NOMO-1 treated with DMSO at 0.1 percent for 48 hours (cell line): ENCODE measurements around the gene CGNL1.
A peak's percentile ranks its signal among the peaks of the same experiment; 100 is the strongest.

Experiments used
- DNase-seq: peaks from one replicate; lab custom pipeline; 2025; ENCODE audit not compliant: unreplicated experiment; lab: John Stamatoyannopoulos, UW

The CGNL1 gene

DNA sequence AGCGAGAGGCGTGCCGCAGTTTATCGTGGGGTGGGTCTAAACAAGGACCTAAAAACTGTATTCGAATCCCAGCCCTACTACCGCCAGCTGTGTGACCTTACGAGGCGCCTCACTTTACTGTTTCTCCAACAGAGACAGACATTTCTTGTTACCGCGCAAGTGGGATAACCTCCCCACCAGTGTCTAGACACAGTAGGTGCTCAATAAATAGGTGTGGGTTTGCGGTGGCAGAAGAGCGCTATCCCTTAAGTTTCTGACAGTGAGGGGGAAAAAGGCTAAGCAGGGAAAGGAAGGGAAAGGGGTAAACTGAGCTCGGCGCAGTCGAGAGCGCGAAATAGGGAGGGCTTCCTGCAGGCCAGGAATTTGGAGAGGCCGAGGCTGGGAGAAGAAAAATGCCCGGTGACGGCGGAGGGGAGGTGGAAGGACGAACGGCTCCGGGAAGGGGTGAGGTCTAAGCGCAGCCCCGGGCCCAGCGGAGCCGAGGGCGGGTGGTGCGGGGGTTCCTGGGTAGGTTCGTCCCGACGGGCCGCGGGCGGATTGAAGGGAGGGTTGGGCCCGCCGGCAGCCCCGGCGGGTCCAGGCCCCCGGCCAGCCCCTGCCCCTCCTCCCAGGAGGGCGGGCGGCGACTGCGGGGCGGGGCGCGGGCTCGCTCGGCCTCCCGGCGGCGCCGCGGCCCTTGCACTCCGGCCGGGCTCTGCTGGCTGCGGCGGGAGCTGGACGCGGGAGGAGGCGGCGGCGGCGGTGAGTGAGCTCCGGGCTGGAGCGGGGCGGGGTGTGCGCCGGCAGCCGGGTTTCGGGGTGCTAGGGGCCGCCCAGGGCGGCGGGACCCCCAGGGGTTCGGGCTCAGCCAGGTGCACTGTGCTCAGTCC, at the start of gene CGNL1:
Gene CGNL1 (plus strand): TSS at position 679 of the 869 bp plus-strand sequence. CDS start 61,495 bp downstream, outside the sequence.
- no peak for DNase-seq

GRCh38 chr15:57327985-57328471, 48.3 kb upstream of the CGNL1 start:
- DNase-seq = no peak

DNA sequence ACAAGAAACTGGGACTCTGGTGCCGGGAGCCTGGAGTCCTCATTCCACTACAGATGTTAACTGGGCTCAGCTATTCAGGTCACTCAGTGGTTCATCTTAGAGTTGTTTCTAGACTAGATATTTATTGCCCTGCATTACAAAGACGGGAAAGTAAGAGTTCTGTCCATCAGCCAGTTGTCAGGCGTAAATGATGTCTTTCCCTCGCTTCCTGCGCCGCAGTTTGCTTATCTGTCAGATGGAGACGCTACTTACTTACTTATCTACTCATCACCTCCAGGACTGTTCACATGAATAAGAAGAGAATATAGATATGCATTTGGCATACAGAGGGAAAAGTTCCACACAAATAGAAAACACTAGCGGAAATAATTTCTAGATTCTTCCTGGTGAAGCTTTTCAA, 47.8 kb upstream of the CGNL1 start:
- DNase-seq = no peak

DNA sequence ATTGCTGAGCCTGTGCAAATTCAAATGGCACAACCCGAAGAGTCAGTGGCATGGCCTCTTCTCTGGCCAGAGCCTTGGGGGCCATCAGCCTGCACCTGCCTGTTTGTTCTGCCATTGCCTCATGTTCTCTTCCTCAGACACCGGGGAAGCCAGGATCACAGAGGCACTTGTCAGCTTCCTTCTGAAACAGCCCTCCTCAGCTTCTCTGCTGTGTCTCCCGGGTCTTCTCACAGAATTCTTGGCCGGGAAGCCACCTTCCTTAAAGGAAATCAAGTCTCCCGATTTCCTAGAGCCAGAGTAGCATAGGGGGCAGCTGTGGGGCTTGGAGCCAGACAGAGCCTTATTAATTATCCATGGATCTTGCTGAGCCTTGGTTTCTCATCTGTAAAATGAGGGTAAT, 47.4 kb upstream of the CGNL1 start:
- no peak for DNase-seq

DNA sequence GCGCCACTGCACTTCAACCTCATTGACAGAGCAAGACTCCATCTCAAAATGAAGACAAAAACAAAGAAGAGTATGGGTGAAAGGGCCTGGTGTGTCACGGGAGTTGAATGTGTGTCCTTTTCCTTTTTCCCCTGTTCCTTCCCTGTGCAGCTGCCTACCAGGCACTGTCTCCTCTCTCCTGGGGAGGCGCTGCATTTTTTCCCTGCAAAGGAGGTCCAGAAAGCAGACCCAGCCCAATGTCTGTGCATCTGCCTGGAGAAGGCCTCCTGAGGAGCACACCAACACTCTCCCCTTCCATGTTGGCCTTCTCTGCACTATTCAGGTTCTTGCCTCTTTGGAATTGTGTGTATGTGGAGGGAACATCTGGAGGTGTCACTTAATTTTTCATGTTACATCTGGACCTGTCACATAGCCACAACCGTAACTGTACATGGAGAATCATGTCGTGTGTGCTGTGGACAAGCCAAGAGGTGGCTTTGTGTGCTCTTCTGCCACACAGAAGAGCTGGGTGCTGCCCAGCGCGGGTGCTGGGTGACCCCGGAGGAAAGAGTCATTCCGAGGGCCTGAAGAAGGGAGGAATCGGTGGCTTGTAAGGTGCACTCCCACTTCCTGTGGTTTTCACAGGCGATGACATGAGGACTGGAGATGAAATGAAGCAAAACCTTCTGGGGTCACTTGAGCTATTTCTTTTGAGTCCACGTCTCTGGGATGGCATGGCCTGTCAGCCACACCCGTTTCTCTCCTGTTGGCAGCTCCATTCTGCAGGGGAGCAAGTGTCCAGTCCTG, 46.5 kb upstream of the CGNL1 start:
- no peak for DNase-seq

- DNase-seq = no peak
These were observed 45.5 kb upstream of the CGNL1 start for GRCh38 chr15:57330619-57331340.

DNA sequence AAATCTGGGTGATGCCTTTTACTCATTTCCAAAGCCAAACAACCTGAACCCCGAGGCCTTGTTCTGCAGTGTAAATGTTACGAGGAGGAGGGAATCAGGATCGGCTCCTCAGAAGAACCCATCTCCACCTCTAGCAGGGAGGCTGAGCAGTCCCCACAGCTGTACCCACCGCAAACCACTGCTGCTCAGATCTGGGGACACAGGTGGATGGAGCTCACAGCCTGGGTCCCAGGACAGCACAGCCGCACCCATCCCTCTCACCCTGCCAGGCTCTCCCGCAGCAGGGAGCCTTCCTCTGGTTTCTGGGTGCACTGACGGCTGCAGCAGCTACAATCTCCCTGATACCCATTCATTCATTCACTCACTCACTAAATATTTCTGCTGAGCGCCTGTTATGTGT, 44.0 kb upstream of the CGNL1 start:
- no peak for DNase-seq

DNA sequence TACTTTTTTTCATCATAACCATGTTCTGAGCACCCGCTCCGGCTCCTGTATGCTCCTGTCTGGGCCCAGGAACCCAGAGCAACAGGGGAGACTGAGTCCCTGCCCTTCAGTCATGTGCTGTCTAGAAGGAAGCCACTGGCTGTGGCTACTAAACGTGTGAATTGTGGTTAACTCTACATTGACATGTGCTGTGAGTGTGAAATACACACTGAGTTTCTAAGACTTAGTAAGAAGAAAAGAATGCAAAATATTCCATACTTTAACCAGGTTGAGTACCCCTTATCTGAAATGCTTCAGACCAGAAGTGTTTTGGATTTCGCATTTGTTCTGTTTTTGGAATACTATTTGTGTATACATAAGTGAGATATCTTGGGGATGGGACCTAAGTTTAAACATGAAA, 42.8 kb upstream of the CGNL1 start:
- DNase-seq = no peak

- no peak for DNase-seq
These were observed 42.0 kb upstream of the CGNL1 start for GRCh38 chr15:57334257-57334656.

- DNase-seq = no peak
These were observed 41.0 kb upstream of the CGNL1 start for GRCh38 chr15:57335293-57335715.

- no peak for DNase-seq
These were observed 40.6 kb upstream of the CGNL1 start for GRCh38 chr15:57335719-57336118.

GRCh38 chr15:57337868-57338411, 38.4 kb upstream of the CGNL1 start:
- no peak for DNase-seq

GRCh38 chr15:57339321-57339720, 37.0 kb upstream of the CGNL1 start:
- no peak for DNase-seq

GRCh38 chr15:57340682-57341259, 35.5 kb upstream of the CGNL1 start:
- DNase-seq = peak; percentile 67

DNA sequence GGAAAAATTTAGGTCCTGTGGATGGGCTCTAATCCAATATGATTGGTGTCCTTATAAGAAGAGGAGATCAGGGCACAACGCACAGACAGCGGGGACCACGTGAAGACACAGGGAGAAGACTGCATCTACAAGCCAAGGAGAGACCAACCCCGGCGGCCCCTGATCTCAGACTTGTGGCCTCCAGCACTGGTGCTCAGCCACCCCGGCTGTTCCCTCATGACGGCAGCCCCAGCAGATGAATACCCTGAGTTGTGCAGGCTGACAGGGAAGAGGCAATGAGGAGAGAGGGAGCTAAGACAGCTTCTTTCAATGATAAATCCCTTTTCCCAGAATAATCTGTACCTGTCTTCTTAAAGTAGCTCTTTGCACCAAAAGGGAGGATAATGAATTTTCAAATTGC, 33.3 kb upstream of the CGNL1 start:
- DNase-seq = no peak

DNA sequence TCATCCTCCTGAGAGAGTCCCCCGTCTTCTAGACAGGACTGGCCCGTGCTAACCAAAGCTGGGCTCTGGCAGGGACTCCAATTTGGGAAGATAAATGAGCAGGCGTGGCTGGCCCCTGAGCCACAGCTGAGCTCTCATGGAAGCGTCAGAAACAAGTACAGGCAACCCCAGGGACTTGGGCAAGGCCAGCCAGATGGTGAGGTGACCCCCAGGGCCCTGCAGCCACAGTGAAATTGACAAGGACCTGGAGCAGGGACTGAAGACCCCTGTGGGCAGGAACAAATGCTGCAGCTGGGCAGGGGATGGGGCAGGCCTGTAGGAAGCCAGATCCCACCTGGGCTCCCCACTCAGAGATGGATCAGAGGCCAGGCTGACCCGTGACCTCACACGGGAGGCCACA, 32.8 kb upstream of the CGNL1 start:
- no peak for DNase-seq

- DNase-seq = no peak
These were observed 32.0 kb upstream of the CGNL1 start for GRCh38 chr15:57344282-57344681.

DNA sequence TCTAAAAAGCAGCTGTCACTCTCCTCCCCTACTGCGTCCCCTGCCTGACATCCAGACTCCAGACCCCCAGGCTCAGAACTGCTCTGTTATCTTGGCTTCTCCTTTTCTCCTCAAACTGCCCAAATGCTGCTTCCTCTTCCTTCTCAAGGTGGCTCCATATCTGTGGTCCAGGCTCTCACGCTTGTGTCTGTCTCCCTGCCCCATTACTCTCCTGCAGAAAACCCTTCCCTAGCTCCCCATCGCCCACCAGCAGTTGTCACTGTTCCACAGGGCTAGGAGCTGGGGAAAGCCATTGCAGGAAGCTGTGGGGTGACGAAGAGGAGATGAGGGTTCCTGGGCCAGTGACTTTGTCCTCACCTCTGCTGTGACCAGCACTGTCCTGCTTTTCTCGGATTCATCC, 30.7 kb upstream of the CGNL1 start:
- no peak for DNase-seq

DNA sequence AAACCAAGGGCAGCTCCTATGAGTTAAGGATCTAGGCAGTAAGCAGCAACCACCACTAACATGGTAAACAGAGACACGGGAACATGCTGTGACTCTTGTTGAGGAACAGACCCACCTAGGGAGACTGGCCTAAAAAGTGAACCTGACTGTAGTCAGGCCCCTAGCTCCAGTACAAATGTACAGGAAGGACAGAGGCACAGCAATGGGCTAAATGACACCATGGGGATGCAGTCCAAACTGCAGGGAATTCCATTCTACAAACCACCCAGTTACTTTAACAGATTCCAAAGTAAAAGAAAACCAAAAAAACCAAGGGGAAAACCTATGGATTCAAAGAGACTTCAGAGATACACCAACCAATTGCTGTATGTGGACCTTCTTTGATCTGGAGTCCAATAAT, 28.2 kb upstream of the CGNL1 start:
- DNase-seq = no peak

GRCh38 chr15:57352535-57353316, 23.6 kb upstream of the CGNL1 start:
- DNase-seq = no peak
